ENCODE results near the gene COL9A1.
A peak's percentile ranks its signal among the peaks of the same experiment; 100 is the strongest.
"Not testable (repeated sequence)": the region's sequence is repeated elsewhere in the genome, so short reads cannot be mapped to it uniquely, and the experiment has no call there.

COL9A1 gene

DNA sequence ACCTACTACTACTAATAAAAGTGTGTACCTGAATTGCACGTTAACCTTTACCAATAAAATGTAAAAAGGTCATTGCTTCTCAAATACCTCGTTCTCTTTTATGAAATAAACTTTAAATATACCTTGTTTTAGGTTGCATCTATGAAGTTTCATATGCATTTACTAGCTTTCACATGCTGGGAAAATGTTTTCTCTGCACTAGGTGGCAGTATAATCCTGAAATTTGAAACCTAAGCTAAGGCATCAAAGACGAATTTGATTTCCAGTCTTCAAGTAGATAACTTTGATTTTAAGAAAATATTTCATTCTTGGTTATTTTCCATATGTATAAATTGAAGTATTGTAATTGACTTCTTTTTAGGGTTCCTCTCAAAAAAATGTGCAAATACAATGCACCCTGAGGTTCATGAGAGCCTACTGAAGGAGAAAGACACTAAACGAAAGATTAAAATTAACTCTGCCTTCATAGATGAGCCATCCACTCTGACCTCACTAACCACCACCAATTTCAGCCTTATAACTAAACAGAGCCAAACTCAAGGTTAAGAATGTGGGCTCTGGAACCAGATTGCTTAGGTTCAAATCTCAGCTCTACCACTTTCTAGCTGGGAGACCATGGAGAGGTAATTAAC, 7.3 kb upstream of the COL9A1 start:
- Mint-ChIP-seq H3K36me3 (no peaks in the 10 kb centered on the region), H3K4me1 (no peaks in the 10 kb centered on the region), H3K9me3 (no peaks in the 10 kb centered on the region), H3K4me3 (no peak overlapping the region), H3K27me3 (peaks cover 23 to 36% of the 10 kb centered on the region in 2 donors), H3K27ac (no peak overlapping the region)
- no peak for ATAC-seq (replicated peaks)
- no peak for DNase-seq

DNA sequence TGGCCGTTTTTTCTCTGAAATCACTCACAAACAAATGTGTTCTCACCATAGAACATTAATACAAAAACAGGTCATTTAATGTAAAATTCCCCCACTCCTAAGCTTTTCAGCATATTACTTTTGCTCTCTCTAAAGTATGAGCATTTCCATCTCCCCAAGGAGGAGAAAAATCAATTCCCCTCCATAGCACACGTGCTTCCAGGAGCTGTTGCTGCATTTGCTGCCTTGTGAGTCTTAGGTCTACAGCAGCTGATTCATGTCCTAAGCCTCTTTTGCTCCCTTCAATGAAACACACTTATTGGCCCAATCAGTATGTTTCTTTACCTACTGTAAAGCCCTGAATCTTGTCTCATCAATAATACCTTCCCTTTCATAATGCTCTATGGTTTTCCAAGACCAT, 6.4 kb upstream of the COL9A1 start:
- DNase-seq (no peak), ATAC-seq (replicated peaks) (no peak)
- no peak overlapping the region for H3K27ac Mint-ChIP-seq
- H3K27me3 Mint-ChIP-seq = peaks cover 24 to 39% of the 10 kb centered on the region in 2 donors
- H3K9me3 Mint-ChIP-seq = no peaks in the 10 kb centered on the region
- no peaks in the 10 kb centered on the region for H3K36me3 Mint-ChIP-seq
- no peaks in the 10 kb centered on the region for H3K4me1 Mint-ChIP-seq
- no peak overlapping the region for H3K4me3 Mint-ChIP-seq

DNA sequence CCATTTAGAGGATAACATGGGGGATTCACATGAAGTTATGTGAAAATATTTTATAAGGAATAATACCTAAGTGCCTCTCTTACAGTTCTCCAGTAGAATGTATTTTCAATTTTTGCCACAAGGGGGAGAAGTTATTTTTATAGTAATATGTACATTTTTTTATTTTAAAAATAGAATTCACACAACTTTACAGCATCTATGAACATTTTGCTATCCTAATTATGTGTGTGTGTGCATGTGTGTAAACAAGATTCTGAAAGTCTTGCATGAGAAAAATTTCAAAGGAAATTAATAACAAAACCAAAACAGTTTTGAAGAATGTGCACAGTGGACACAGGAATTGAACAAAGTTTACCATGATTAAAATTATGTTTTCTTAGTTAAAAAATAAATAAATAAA, 5.3 kb upstream of the COL9A1 start:
- ATAC-seq (replicated peaks); H3K4me3 Mint-ChIP-seq; H3K4me1 Mint-ChIP-seq; H3K9me3 Mint-ChIP-seq; H3K36me3 Mint-ChIP-seq; H3K27ac Mint-ChIP-seq; DNase-seq: not testable (repeated sequence)
- H3K27me3 Mint-ChIP-seq = peaks cover 22 to 40% of the 10 kb centered on the region in 2 donors

DNA sequence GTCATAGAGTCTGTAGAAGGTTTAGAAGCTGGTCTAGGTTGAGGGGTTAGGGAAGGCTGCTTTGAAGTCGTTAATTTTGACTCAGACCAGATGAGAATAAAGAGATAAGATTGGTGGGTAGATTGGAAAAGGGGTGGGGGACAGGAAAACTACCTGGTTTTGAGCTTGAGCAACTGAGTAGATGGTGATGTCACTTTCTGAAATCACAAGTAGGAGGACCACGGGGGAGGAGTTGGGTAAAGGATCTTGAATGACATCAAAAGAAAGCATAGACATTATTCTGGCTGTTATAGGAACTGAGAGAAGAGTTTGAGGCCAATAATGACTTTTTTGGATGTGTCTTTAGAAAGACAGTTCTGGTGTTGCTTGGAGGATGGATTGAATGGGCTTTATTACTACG, 4.1 kb upstream of the COL9A1 start:
- Mint-ChIP-seq H3K9me3 (no peaks in the 10 kb centered on the region), H3K27ac (no peak overlapping the region), H3K36me3 (no peaks in the 10 kb centered on the region), H3K27me3 (peaks cover 24 to 39% of the 10 kb centered on the region in 2 donors), H3K4me3 (no peak overlapping the region), H3K4me1 (no peaks in the 10 kb centered on the region)
- ATAC-seq (replicated peaks) = no peak
- DNase-seq = no peak

DNA sequence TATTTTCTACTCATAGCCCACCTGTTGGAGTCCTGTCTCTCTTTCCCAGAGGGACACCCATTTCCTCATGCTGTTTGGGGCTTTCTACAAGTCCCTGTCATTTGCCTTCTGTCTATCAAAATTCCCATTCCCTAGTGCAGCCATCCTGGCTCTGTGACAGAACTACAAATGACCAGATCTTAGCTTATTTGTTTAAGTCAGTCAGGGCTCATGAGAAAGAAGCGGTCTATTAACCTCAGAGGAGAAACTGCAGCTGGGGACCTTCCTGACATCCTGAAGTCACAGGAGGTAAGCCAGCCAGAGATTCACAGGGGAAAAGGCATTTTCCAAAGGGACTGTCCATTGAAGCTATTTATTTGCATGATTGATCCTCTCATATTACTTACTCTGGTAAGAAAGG, 1.7 kb upstream of the COL9A1 start:
- Mint-ChIP-seq H3K27me3 (peaks cover 24 to 37% of the 10 kb centered on the region in 2 donors), H3K27ac (no peak overlapping the region), H3K4me1 (no peaks in the 10 kb centered on the region), H3K36me3 (no peaks in the 10 kb centered on the region), H3K9me3 (no peaks in the 10 kb centered on the region), H3K4me3 (no peak overlapping the region)
- ATAC-seq (replicated peaks) (no peak), DNase-seq (no peak)

DNA sequence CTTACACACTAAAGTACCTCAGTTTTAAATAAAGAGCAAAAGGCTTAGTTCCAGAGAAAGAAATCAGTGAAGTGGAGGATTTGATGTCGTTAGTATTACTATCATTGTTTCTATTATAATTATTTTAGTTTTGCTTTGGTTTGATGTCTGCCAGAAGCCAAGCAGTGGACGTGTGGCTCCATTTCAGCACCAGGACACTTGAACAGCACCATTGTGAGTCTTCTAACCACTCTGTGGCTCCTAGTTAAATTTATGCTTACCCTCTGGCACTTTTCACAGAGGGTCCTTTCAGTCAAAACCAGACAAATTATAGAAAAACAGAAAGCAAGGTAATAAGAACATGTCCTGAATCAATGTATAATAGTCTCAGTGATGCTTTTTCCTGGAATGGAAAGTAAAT, 3.4 kb downstream of the COL9A1 start:
- Mint-ChIP-seq H3K9me3 (no peaks in the 10 kb centered on the region), H3K27ac (no peak overlapping the region), H3K36me3 (no peaks in the 10 kb centered on the region), H3K4me1 (no peaks in the 10 kb centered on the region), H3K4me3 (no peak overlapping the region), H3K27me3 (peaks cover 23 to 31% of the 10 kb centered on the region in 2 donors)
- ATAC-seq (replicated peaks) = no peak
- no peak for DNase-seq

DNA sequence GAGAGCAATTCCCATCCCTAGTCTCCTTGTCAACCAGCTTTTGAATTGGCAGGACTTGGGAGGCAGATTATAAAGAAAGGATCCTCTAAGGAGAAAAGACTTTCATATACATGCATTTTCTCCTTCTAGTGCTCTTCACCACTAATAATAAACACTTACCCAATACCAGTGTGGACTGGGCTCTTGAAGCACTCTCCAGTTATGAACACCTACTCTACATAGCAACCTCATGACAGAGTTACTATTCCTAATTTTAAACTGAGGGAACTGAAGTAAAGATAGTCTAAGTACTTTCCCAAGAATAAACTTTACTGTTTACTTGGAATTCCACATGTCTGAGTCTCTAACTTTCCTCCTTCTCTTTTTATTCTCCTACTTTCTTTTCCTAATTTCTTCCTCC, 4.8 kb downstream of the COL9A1 start:
- Mint-ChIP-seq H3K27me3 (peaks cover 27 to 36% of the 10 kb centered on the region in 2 donors), H3K9me3 (no peaks in the 10 kb centered on the region), H3K4me1 (no peaks in the 10 kb centered on the region), H3K36me3 (no peaks in the 10 kb centered on the region), H3K4me3 (no peak overlapping the region), H3K27ac (no peak overlapping the region)
- ATAC-seq (replicated peaks) (no peak), DNase-seq (no peak)

DNA sequence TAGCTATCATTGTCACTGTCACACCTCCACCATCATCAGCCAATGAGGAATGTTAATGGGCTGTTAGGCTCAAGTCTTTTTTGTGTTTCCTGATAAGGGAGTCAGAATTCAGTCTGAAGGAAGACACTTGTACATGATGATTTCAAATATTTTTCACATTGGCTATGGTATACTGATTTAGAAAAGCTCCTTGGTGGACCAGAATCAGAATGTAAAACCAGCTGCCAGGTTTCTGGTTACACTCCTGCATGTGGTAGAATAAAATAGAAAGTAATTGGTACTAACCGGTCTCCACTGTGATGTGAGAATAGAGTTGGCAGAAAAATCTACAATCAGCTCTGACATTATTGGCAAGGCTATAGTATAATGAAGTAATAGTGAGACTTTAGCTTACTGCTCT, 10.7 kb downstream of the COL9A1 start:
- no peak overlapping the region for H3K4me3 Mint-ChIP-seq
- no peak overlapping the region for H3K27ac Mint-ChIP-seq
- no peak for ATAC-seq (replicated peaks)
- peaks cover 12 to 26% of the 10 kb centered on the region in 2 donors for H3K27me3 Mint-ChIP-seq
- no peaks in the 10 kb centered on the region for H3K36me3 Mint-ChIP-seq
- no peaks in the 10 kb centered on the region for H3K4me1 Mint-ChIP-seq
- no peak for DNase-seq
- H3K9me3 Mint-ChIP-seq = no peaks in the 10 kb centered on the region

DNA sequence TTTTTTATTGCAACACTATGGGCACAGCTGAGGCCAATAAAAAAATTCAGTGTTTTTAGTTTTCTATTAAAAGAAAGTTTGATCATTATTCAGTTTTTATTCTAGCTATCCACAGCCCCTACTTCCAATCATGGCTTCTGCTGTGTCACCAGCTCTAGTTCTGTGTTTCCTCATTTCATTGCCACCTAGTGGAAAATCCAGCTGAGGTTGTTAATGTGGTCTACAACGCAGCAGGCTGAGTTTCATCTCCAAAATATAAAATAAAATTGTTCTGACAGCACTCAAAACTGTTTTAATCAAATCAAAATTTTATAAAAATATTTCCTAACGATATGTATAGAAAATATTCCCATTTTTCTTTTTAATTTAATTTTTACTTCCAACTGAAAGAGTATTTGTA, 13.6 kb downstream of the COL9A1 start:
- no peak overlapping the region for H3K4me3 Mint-ChIP-seq
- H3K9me3 Mint-ChIP-seq = no peaks in the 10 kb centered on the region

DNA sequence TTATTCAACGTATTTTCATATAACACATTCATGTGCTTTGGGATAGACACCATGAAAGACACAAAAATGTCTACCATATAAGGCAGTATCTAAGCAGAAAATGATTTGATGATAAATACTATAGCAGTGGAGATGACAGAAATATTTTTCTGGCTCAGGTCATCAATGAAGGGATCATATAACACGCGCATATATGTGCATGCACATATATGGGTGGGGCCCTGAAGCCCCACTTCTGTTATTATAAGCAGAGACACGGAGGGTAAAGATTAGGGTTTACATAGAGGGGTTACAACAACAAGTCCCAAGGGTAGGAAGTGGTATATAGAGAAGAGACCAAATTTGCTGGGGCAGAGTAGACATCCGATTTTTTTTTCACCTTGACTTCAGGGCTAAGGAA, 16.0 kb downstream of the COL9A1 start:
- no peak overlapping the region for H3K27ac Mint-ChIP-seq
- DNase-seq = no peak
- H3K9me3 Mint-ChIP-seq = no peaks in the 10 kb centered on the region
- ATAC-seq (replicated peaks) = no peak
- H3K36me3 Mint-ChIP-seq = no peaks in the 10 kb centered on the region
- peaks cover 15 to 23% of the 10 kb centered on the region in 2 donors for H3K27me3 Mint-ChIP-seq
- H3K4me3 Mint-ChIP-seq = no peak overlapping the region
- H3K4me1 Mint-ChIP-seq = peaks cover 0 to 8% of the 10 kb centered on the region in 2 donors

More for the DNA sequence above, 13.6 kb downstream of the COL9A1 start:
- Mint-ChIP-seq H3K27me3 (peaks cover 8 to 18% of the 10 kb centered on the region in 2 donors), H3K27ac (no peak overlapping the region), H3K36me3 (no peaks in the 10 kb centered on the region), H3K4me1 (no peaks in the 10 kb centered on the region)
- no peak for DNase-seq
- ATAC-seq (replicated peaks) = no peak

DNA sequence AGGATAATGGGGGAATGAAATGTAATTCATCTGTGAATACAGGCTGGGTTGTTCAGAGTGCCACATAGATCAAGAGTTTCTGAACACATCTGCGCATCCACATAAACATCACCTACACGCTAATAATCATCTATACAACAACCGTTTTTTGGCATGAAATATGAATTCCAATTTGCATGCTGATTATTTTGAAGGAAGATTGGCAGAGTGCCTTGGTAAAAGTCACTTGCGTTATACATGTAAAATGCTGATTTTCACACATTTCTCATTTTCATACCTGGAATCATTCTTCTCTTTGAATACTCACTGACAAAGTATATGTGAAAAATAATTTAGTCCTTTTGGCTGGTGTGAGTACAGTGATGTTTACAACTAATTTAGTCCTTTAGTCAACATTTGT, 17.7 kb downstream of the COL9A1 start:
- Mint-ChIP-seq H3K9me3 (no peaks in the 10 kb centered on the region), H3K4me1 (peaks cover 0 to 8% of the 10 kb centered on the region in 2 donors), H3K36me3 (no peaks in the 10 kb centered on the region), H3K27me3 (peaks cover 30 to 40% of the 10 kb centered on the region in 2 donors), H3K4me3 (no peak overlapping the region), H3K27ac (no peak overlapping the region)
- ATAC-seq (replicated peaks) (no peak), DNase-seq (no peak)

DNA sequence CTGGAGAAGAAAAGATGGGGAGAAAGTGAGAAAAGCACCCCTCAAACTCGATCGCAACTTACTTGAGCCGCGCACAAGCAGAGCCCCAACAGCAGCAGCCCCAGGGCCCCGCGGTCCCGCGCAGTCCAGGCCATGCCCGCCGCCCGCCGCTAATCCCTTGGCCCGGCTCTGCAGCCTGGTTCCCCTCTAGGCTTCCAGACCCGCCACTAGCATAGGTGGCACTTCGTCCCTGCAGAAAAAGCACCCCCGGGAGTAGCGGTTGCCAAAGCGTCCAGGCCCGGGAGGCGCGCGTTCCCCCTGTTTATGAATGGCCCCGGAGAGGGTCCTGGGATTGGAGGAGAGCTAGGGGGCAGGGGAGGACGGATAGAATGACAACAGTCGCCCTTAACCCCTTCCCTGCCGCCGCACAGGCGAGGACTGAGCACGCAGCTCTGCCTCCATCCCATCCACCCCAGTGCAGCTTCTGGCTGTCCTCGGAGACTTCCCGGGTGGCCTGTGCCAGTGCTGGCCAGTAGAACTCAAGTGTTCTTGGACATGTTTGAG, 19.9 kb downstream of the COL9A1 start:
- H3K27ac Mint-ChIP-seq = no peak overlapping the region
- H3K9me3 Mint-ChIP-seq = no peaks in the 10 kb centered on the region
- peaks cover 0 to 8% of the 10 kb centered on the region in 2 donors for H3K4me1 Mint-ChIP-seq
- H3K4me3 Mint-ChIP-seq = no peak overlapping the region
- DNase-seq = no peak
- ATAC-seq (replicated peaks) = peak in 1 of 2 donors; percentile 23
- peaks cover 31 to 44% of the 10 kb centered on the region in 2 donors for H3K27me3 Mint-ChIP-seq
- H3K36me3 Mint-ChIP-seq = no peaks in the 10 kb centered on the region

DNA sequence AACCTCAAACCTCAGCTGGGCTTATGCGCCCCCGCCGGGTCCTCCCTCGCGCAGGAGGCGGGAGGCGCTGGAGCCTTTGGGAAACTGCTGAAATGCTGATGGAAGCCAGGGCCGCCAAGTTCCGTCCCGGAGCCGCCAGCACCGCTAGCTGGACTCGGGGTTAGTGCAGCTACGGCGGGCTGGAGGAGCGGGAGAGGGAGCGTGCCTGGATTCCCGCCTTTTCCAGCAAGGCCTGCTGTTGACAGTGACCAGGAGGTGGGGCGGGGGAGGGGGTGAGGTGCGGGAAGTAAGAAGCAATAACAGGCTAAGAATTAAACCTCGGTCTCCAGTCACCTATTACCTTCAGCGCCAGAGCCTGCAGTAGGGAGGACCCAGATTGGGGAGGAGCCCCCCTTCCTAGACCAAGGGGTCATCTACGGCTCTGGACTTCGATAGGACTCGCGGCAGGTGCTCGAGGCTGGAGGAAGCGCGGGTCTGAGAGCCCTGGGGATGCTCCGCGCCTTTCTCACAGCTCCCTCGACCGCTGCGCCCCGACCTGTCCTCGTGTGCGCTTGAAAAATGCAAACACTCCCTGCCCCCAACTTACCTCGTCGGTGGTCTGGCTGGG, 20.5 kb downstream of the COL9A1 start:
- DNase-seq = no peak
- ATAC-seq (replicated peaks) = peak in 1 of 2 donors; percentile 10
- Mint-ChIP-seq H3K27ac (no peak overlapping the region), H3K27me3 (peaks cover 31 to 44% of the 10 kb centered on the region in 2 donors), H3K9me3 (no peaks in the 10 kb centered on the region), H3K36me3 (no peaks in the 10 kb centered on the region), H3K4me1 (peaks cover 0 to 8% of the 10 kb centered on the region in 2 donors), H3K4me3 (no peak overlapping the region)

DNA sequence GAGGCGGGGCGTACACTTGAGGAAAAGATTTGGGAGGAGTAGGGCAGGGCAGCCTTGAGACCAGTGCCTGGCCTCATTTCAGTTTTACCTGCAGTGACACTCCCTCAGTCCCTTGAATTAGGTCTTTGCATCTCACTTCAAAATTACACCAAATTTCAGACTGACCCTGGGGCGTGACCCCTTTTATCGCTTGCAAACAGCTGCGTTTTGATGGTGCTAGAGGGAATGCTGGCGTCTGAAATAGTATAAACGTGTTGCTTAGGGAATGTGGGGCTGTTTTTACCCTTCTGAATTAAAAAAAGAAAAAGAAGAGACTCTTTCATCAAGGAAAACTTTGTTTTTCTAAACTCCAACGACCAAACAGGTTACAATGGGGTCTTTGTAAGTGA, 21.0 kb downstream of the COL9A1 start:
- H3K36me3 Mint-ChIP-seq = no peaks in the 10 kb centered on the region
- H3K4me3 Mint-ChIP-seq = no peak overlapping the region
- no peak for DNase-seq
- peaks cover 0 to 8% of the 10 kb centered on the region in 2 donors for H3K4me1 Mint-ChIP-seq
- H3K27me3 Mint-ChIP-seq = peaks cover 31 to 44% of the 10 kb centered on the region in 2 donors
- H3K27ac Mint-ChIP-seq = no peak overlapping the region
- ATAC-seq (replicated peaks) = no peak
- H3K9me3 Mint-ChIP-seq = no peaks in the 10 kb centered on the region

DNA sequence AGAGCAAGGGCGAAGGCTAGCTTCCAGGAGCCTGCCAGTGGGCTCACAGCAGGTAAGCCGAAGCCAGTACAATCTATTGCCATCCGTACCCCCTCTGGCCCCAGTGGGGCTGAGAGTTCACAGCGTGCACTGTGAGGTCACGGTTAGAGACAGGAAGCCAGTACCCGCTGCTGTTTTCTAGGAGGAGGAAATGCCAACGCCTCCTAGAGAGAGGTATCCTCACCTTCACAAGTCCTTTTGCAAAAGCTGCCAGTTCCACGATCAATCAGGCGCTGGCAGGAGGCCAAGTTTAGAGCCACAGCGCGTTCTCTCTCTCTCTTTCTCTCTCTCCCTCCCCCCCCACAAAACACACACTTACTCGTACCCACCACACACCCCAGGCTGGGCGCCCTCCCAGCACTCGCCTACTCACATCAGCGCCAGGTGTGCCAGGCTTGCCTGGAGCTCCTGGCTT, 22.5 kb downstream of the COL9A1 start:
- peaks cover 35 to 44% of the 10 kb centered on the region in 2 donors for H3K27me3 Mint-ChIP-seq
- H3K4me1 Mint-ChIP-seq = peaks cover 0 to 8% of the 10 kb centered on the region in 2 donors
- no peak overlapping the region for H3K27ac Mint-ChIP-seq
- ATAC-seq (replicated peaks) (no peak), DNase-seq (no peak)
- H3K9me3 Mint-ChIP-seq = no peaks in the 10 kb centered on the region
- no peaks in the 10 kb centered on the region for H3K36me3 Mint-ChIP-seq
- no peak overlapping the region for H3K4me3 Mint-ChIP-seq

Measured in stimulated activated naive B cell treated with anti-CD40 and anti-IgM and Interleukin-4, amounts not matched to agents 10 μg/mL and 1 μg/mL and 100 μg/mL, for 72 hours (primary cell).